ENCODE results near the gene C1orf105.

The C1orf105 gene

GRCh38 chr1:172460177-172460576 is 39.7 kb downstream of the C1orf105 start:
- WGBS, result no CpG with 5 or more reads among the region's 1 CpG

GRCh38 chr1:172460887-172461315 is 40.4 kb downstream of the C1orf105 start:
- Histone ChIP-seq H3K36me3 (ENCODE audit: control insufficient read depth in 1 of 2, insufficient read depth in 2 of 2, low read depth in 1 of 2, low read length in 2 of 2) (no peaks in the 10 kb centered on the region), H3K9ac (ENCODE audit: low read length) (no peak overlapping the region), H4K8ac (ENCODE audit: low read length) (no peak overlapping the region), H2BK12ac (ENCODE audit: low read length in 2 of 2) (no peak overlapping the region), H3K4ac (ENCODE audit: low read depth in 1 of 2, low read length in 2 of 2) (no peak overlapping the region), H3K23ac (ENCODE audit: low read length in 2 of 2) (no peak overlapping the region), H2BK120ac (ENCODE audit: low read depth, low read length) (no peak overlapping the region), H3K79me1 (replicated peaks; ENCODE audit: low read length, poor library complexity, severe bottlenecking) (no peaks in the 10 kb centered on the region), H3K18ac (ENCODE audit: low read depth in 1 of 2, low read length in 2 of 2) (no peak overlapping the region), H4K91ac (ENCODE audit: low read length) (no peak overlapping the region), H3K4me2 (ENCODE audit: low read length, poor library complexity, severe bottlenecking) (no peak overlapping the region), H2BK15ac (ENCODE audit: low read depth, poor library complexity, severe bottlenecking) (no peak overlapping the region), H3K14ac (ENCODE audit: low read length in 2 of 2) (no peak overlapping the region), H3K27ac (ENCODE audit: low read length, poor library complexity, severe bottlenecking) (no peak overlapping the region), H2AK5ac (ENCODE audit: low read length, severe bottlenecking) (no peak overlapping the region), H3K27me3 (ENCODE audit: control insufficient read depth in 1 of 2, insufficient read depth in 1 of 2, low read length in 2 of 2) (no peaks in the 10 kb centered on the region), H2BK5ac (ENCODE audit: low read depth, low read length, poor library complexity, severe bottlenecking) (no peak overlapping the region), H2AFZ (ENCODE audit: low read depth, low read length) (no peak overlapping the region), H3K4me3 (ENCODE audit: insufficient read depth in 1 of 2, low read depth in 1 of 2, low read length in 2 of 2) (no peak overlapping the region), H3K9me3 (ENCODE audit: control insufficient read depth, low read length) (no peaks in the 10 kb centered on the region), H3K4me1 (ENCODE audit: control insufficient read depth, insufficient read depth, low read depth, low read length) (no peaks in the 10 kb centered on the region)
- DNase-seq, result no peak
- 64% methylated on average over 1 of the region's 1 CpG for WGBS

More at GRCh38 chr1:172460177-172460576, 39.7 kb downstream of the C1orf105 start:
- H3K27me3 ChIP-seq (ENCODE audit: control insufficient read depth in 1 of 2, insufficient read depth in 1 of 2, low read length in 2 of 2), result peaks cover 0 to 1% of the 10 kb centered on the region in 2 experiments
- H2AFZ ChIP-seq (ENCODE audit: low read depth, low read length), result no peak overlapping the region
- no peak overlapping the region for H3K4me2 ChIP-seq (ENCODE audit: low read length, poor library complexity, severe bottlenecking)
- no peak overlapping the region for H2BK15ac ChIP-seq (ENCODE audit: low read depth, poor library complexity, severe bottlenecking)
- H4K8ac ChIP-seq (ENCODE audit: low read length), result no peak overlapping the region
- no peak overlapping the region for H3K23ac ChIP-seq (ENCODE audit: low read length in 2 of 2)
- DNase-seq, result no peak
- no peaks in the 10 kb centered on the region for H3K9me3 ChIP-seq (ENCODE audit: control insufficient read depth, low read length)
- no peak overlapping the region for H2AK5ac ChIP-seq (ENCODE audit: low read length, severe bottlenecking)
- no peak overlapping the region for H3K18ac ChIP-seq (ENCODE audit: low read depth in 1 of 2, low read length in 2 of 2)
- no peak overlapping the region for H3K27ac ChIP-seq (ENCODE audit: low read length, poor library complexity, severe bottlenecking)
- no peak overlapping the region for H4K91ac ChIP-seq (ENCODE audit: low read length)
- no peaks in the 10 kb centered on the region for H3K4me1 ChIP-seq (ENCODE audit: control insufficient read depth, insufficient read depth, low read depth, low read length)
- H3K4ac ChIP-seq (ENCODE audit: low read depth in 1 of 2, low read length in 2 of 2), result no peak overlapping the region
- H3K14ac ChIP-seq (ENCODE audit: low read length in 2 of 2), result no peak overlapping the region
- no peaks in the 10 kb centered on the region for H3K79me1 ChIP-seq (replicated peaks; ENCODE audit: low read length, poor library complexity, severe bottlenecking)
- no peak overlapping the region for H2BK120ac ChIP-seq (ENCODE audit: low read depth, low read length)
- no peak overlapping the region for H3K4me3 ChIP-seq (ENCODE audit: insufficient read depth in 1 of 2, low read depth in 1 of 2, low read length in 2 of 2)
- no peak overlapping the region for H3K9ac ChIP-seq (ENCODE audit: low read length)
- H2BK5ac ChIP-seq (ENCODE audit: low read depth, low read length, poor library complexity, severe bottlenecking), result no peak overlapping the region
- no peak overlapping the region for H2BK12ac ChIP-seq (ENCODE audit: low read length in 2 of 2)
- no peaks in the 10 kb centered on the region for H3K36me3 ChIP-seq (ENCODE audit: control insufficient read depth in 1 of 2, insufficient read depth in 2 of 2, low read depth in 1 of 2, low read length in 2 of 2)

- Histone ChIP-seq H3K18ac (ENCODE audit: low read depth in 1 of 2, low read length in 2 of 2) (no peak overlapping the region), H3K4me1 (ENCODE audit: control insufficient read depth, insufficient read depth, low read depth, low read length) (peaks cover 3% of the 10 kb centered on the region), H3K36me3 (ENCODE audit: control insufficient read depth in 1 of 2, insufficient read depth in 2 of 2, low read depth in 1 of 2, low read length in 2 of 2) (no peaks in the 10 kb centered on the region), H3K4ac (ENCODE audit: low read depth in 1 of 2, low read length in 2 of 2) (no peak overlapping the region), H3K23ac (ENCODE audit: low read length in 2 of 2) (no peak overlapping the region), H3K27me3 (ENCODE audit: control insufficient read depth in 1 of 2, insufficient read depth in 1 of 2, low read length in 2 of 2) (no peaks in the 10 kb centered on the region), H3K79me1 (replicated peaks; ENCODE audit: low read length, poor library complexity, severe bottlenecking) (no peaks in the 10 kb centered on the region), H2AK5ac (ENCODE audit: low read length, severe bottlenecking) (no peak overlapping the region), H4K8ac (ENCODE audit: low read length) (no peak overlapping the region), H4K91ac (ENCODE audit: low read length) (no peak overlapping the region), H2BK5ac (ENCODE audit: low read depth, low read length, poor library complexity, severe bottlenecking) (no peak overlapping the region), H2BK120ac (ENCODE audit: low read depth, low read length) (no peak overlapping the region), H2AFZ (ENCODE audit: low read depth, low read length) (no peak overlapping the region), H2BK15ac (ENCODE audit: low read depth, poor library complexity, severe bottlenecking) (no peak overlapping the region), H3K14ac (ENCODE audit: low read length in 2 of 2) (no peak overlapping the region), H2BK12ac (ENCODE audit: low read length in 2 of 2) (no peak overlapping the region), H3K27ac (ENCODE audit: low read length, poor library complexity, severe bottlenecking) (no peak overlapping the region), H3K9me3 (ENCODE audit: control insufficient read depth, low read length) (no peaks in the 10 kb centered on the region), H3K9ac (ENCODE audit: low read length) (no peak overlapping the region), H3K4me3 (ENCODE audit: insufficient read depth in 1 of 2, low read depth in 1 of 2, low read length in 2 of 2) (no peak overlapping the region), H3K4me2 (ENCODE audit: low read length, poor library complexity, severe bottlenecking) (no peak overlapping the region)
- DNase-seq, result no peak
- 75% methylated on average over 1 of the region's 1 CpG for WGBS
Observed at GRCh38 chr1:172465617-172466016, 45.1 kb downstream of the C1orf105 start.

- no peak overlapping the region for H3K14ac ChIP-seq (ENCODE audit: low read length in 2 of 2)
- no peak overlapping the region for H3K4ac ChIP-seq (ENCODE audit: low read depth in 1 of 2, low read length in 2 of 2)
- H3K27me3 ChIP-seq (ENCODE audit: control insufficient read depth in 1 of 2, insufficient read depth in 1 of 2, low read length in 2 of 2), result no peaks in the 10 kb centered on the region
- H2BK120ac ChIP-seq (ENCODE audit: low read depth, low read length), result no peak overlapping the region
- H3K9me3 ChIP-seq (ENCODE audit: control insufficient read depth, low read length), result no peaks in the 10 kb centered on the region
- no peaks in the 10 kb centered on the region for H3K79me1 ChIP-seq (replicated peaks; ENCODE audit: low read length, poor library complexity, severe bottlenecking)
- H3K4me2 ChIP-seq (ENCODE audit: low read length, poor library complexity, severe bottlenecking), result no peak overlapping the region
- H2AFZ ChIP-seq (ENCODE audit: low read depth, low read length), result no peak overlapping the region
- H4K91ac ChIP-seq (ENCODE audit: low read length), result no peak overlapping the region
- no peak overlapping the region for H2BK12ac ChIP-seq (ENCODE audit: low read length in 2 of 2)
- H3K27ac ChIP-seq (ENCODE audit: low read length, poor library complexity, severe bottlenecking), result no peak overlapping the region
- no peak overlapping the region for H3K18ac ChIP-seq (ENCODE audit: low read depth in 1 of 2, low read length in 2 of 2)
- no peak overlapping the region for H4K8ac ChIP-seq (ENCODE audit: low read length)
- no peak for DNase-seq
- H2AK5ac ChIP-seq (ENCODE audit: low read length, severe bottlenecking), result no peak overlapping the region
- no peaks in the 10 kb centered on the region for H3K36me3 ChIP-seq (ENCODE audit: control insufficient read depth in 1 of 2, insufficient read depth in 2 of 2, low read depth in 1 of 2, low read length in 2 of 2)
- no peak overlapping the region for H2BK5ac ChIP-seq (ENCODE audit: low read depth, low read length, poor library complexity, severe bottlenecking)
- no peak overlapping the region for H3K23ac ChIP-seq (ENCODE audit: low read length in 2 of 2)
- no peak overlapping the region for H3K4me3 ChIP-seq (ENCODE audit: insufficient read depth in 1 of 2, low read depth in 1 of 2, low read length in 2 of 2)
- H2BK15ac ChIP-seq (ENCODE audit: low read depth, poor library complexity, severe bottlenecking), result no peak overlapping the region
- peaks cover 3% of the 10 kb centered on the region for H3K4me1 ChIP-seq (ENCODE audit: control insufficient read depth, insufficient read depth, low read depth, low read length)
- 94% methylated on average over 3 of the region's 3 CpGs for WGBS
- H3K9ac ChIP-seq (ENCODE audit: low read length), result no peak overlapping the region
Observed at GRCh38 chr1:172466795-172467407, 46.4 kb downstream of the C1orf105 start.

All from mesenchymal stem cell (in vitro differentiated cells and primary cell).